Measurements from ENCODE around the gene ERCC1. TPM values are rescaled to one million over a fixed set of nuclear protein-coding genes. Genes with fewer than 3 reads are reported as not detected.

ERCC1 gene
- total and polyA plus RNA-seq, 2 of the 13 experiments (the other 11 are each of a cell fraction or from before 2014, with no cell fraction given), result 40.0 to 66.4 TPM

- Histone ChIP-seq H3K27ac (ENCODE audit: extremely low read length, insufficient read depth, low read length) (peak overlapping the region; percentile 87), H3K36me3 (replicated peaks in 1 of 2; ENCODE audit: control insufficient read depth in 1 of 2, insufficient read depth in 2 of 2, low read length in 2 of 2) (peaks cover 0 to 14% of the 10 kb centered on the region in 2 experiments; a peak in 1 of 5 replicates), H3K79me2 (ENCODE audit: insufficient read depth, low read length) (peaks cover 9% of the 10 kb centered on the region), H3K4me1 (ENCODE audit: insufficient read depth, low read length) (peaks cover 40% of the 10 kb centered on the region), H2AFZ (ENCODE audit: low read length) (no peak overlapping the region), H3K4me3 (replicated peaks in 1 of 3; ENCODE audit: insufficient read depth in 1 of 3, low read depth in 2 of 3, low read length in 3 of 3) (peak overlapping the region; percentile 73 to 94 (median 83)), H4K20me1 (ENCODE audit: insufficient read depth, low read length) (no peaks in the 10 kb centered on the region), H3K9ac (ENCODE audit: insufficient read depth, low read depth, low read length) (peak overlapping the region; percentile 83), H3K27me3 (ENCODE audit: control insufficient read depth in 1 of 2, insufficient read depth in 2 of 2, low read length in 2 of 2) (no peaks in the 10 kb centered on the region; a peak in 1 of 5 replicates), H3K4me2 (ENCODE audit: low read depth, low read length) (peak overlapping the region; percentile 94), H3K9me3 (ENCODE audit: low read length) (no peaks in the 10 kb centered on the region)
- 23% methylated on average over 11 of the region's 20 CpGs for WGBS (ENCODE audit: low lambda C conversion rate)
- intact Hi-C loops (cut with micrococcal nuclease; ENCODE audit: unreplicated experiment), result loop anchor here (2.0 kb wide), 1 partner anchor 160 kb away; no protein-coding TSS in a partner anchor
- ATAC-seq (no peak), DNase-seq (ENCODE audit: low spot score) (no peak), FAIRE-seq (peak; percentile 83)
- in situ Hi-C loops (cut with HindIII; ENCODE audit: extremely low pct_ligation_motif_present, low pct_unique_long_range_greater_than_20kb), result loop anchor here (10.0 kb wide), 1 partner anchor 52 kb away; no protein-coding TSS in a partner anchor
- ChIA-PET POLR2A (interaction anchor here (0.7 to 1.7 kb wide), 2 partner anchors 46 to 55 kb away, joined by 6 read pairs; no protein-coding TSS in a partner anchor), CTCF (ENCODE audit: low intra/inter-chr PET ratio, low total read pairs) (no interaction called here)
- TSS peak; percentile 73 for BruUV-seq (replicated peaks)
- peak; percentile 41; the same call in 1 of the 2 replicates for TF ChIP-seq ZNF800 (CRISPR knock-in tag; IDR thresholded peaks at IDR 0.05)
- TF ChIP-seq NR2F6 (IDR thresholded peaks at IDR 0.05), result peak; percentile 53; the same call in 1 of the 2 replicates
- TF ChIP-seq NR2F6 (CRISPR knock-in tag; IDR thresholded peaks at IDR 0.05), result 0 out of 2 replicates have a peak, but pooled peaks have one; percentile 8
- peak; percentile 13; the same call in 1 of the 2 replicates for TF ChIP-seq ZNF543 (CRISPR knock-in tag; IDR thresholded peaks at IDR 0.05)
- TF ChIP-seq ZNF160 (CRISPR knock-in tag; IDR thresholded peaks at IDR 0.05), result peak; percentile 22; the same call in 1 of the 2 replicates
- TF ChIP-seq SMAD9 (CRISPR knock-in tag; IDR thresholded peaks at IDR 0.05), result no peak
- TF ChIP-seq ZNF558 (CRISPR knock-in tag; IDR thresholded peaks at IDR 0.05; ENCODE audit: borderline replicate concordance), result 0 out of 2 replicates have a peak, but pooled peaks have one; percentile 4
- no peak for TF ChIP-seq THYN1 (CRISPR knock-in tag; IDR thresholded peaks at IDR 0.05; ENCODE audit: borderline replicate concordance, low read depth)
- TF ChIP-seq BORCS8-MEF2B (CRISPR knock-in tag; IDR thresholded peaks at IDR 0.05), result 0 out of 2 replicates have a peak, but pooled peaks have one; percentile 38
- peak; percentile 10; the same call in 1 of the 2 replicates for TF ChIP-seq NRL (CRISPR knock-in tag; IDR thresholded peaks at IDR 0.05; ENCODE audit: borderline replicate concordance)
- 0 out of 2 replicates have a peak, but pooled peaks have one; percentile 13 for TF ChIP-seq ZNF740 (CRISPR knock-in tag; IDR thresholded peaks at IDR 0.05)
- no peak for TF ChIP-seq MEIS1 (CRISPR knock-in tag; IDR thresholded peaks at IDR 0.05; ENCODE audit: borderline replicate concordance)
- no peak for TF ChIP-seq REPIN1 (CRISPR knock-in tag; IDR thresholded peaks at IDR 0.05; ENCODE audit: borderline replicate concordance, low read depth)
- 0 out of 2 replicates have a peak, but pooled peaks have one; percentile 12 for TF ChIP-seq SNAPC5 (CRISPR knock-in tag; IDR thresholded peaks at IDR 0.05; ENCODE audit: borderline replicate concordance)
- TF ChIP-seq ESRRA (CRISPR knock-in tag; IDR thresholded peaks at IDR 0.05; ENCODE audit: low read depth), result 0 out of 2 replicates have a peak, but pooled peaks have one; percentile 10
- TF ChIP-seq TSC22D2 (CRISPR knock-in tag; IDR thresholded peaks at IDR 0.05; ENCODE audit: borderline replicate concordance), result 0 out of 2 replicates have a peak, but pooled peaks have one; percentile 3
- TF ChIP-seq HDAC2 (CRISPR knock-in tag; IDR thresholded peaks at IDR 0.05), result no peak
- TF ChIP-seq ZNF570 (CRISPR knock-in tag; IDR thresholded peaks at IDR 0.05; ENCODE audit: borderline replicate concordance), result no peak
- TF ChIP-seq SNAPC2 (CRISPR knock-in tag; IDR thresholded peaks at IDR 0.05), result 0 out of 2 replicates have a peak, but pooled peaks have one; percentile 34
These were observed 606 bp downstream of the ERCC1 start for GRCh38 chr19:45423033-45423588.
